K562 (cell line): ENCODE data around the gene ADIPOR2. TPM values are rescaled to one million over a fixed set of nuclear protein-coding genes. Genes with fewer than 3 reads are reported as not detected.

Source experiments
- CBFA2T2 ChIP-seq: fragments of 450-650 bp; conservative IDR thresholded peaks from 2 replicates; pipeline ENCODE4 v1.6.1; 2017; ENCODE audit warnings: mild to moderate bottlenecking
- CREB1 ChIP-seq, 2 experiments: sonication (generic) in 1 of 2; formaldehyde crosslinking in 1 of 2; IDR thresholded peaks; 2 replicates each; pipeline versions ENCODE4 v1.6.1 to v1.8.0; 2012 to 2022; ENCODE audit warnings: inconsistent platforms in 1 of 2, mild to moderate bottlenecking in 1 of 2, missing genetic modification reagents in 1 of 2, moderate library complexity in 1 of 2
- CTBP1 ChIP-seq: fragments of 450-650 bp; IDR thresholded peaks from 2 replicates; pipeline ENCODE4 v1.6.1; 2016; ENCODE audit warnings: borderline replicate concordance
- MXI1 ChIP-seq: IDR thresholded peaks from 2 replicates; pipeline ENCODE4 v1.6.1; 2011; ENCODE audit warnings: low read depth, mild to moderate bottlenecking, improper control_type of control experiment, low read length
- MYBL2 ChIP-seq, 2 experiments: fragments of 450-650 bp in 1 of 2; sonication (generic) in 1 of 2; formaldehyde crosslinking in 1 of 2; IDR thresholded peaks; 2 replicates each; pipeline versions ENCODE4 v1.6.1 to v1.8.1; 2017 to 2022; ENCODE audit warnings: borderline replicate concordance in 1 of 2, inconsistent platforms in 1 of 2, low read depth in 1 of 2, mild to moderate bottlenecking in 1 of 2, missing genetic modification reagents in 1 of 2, moderate library complexity in 1 of 2
- RB1 ChIP-seq: fragments of 450-650 bp; IDR thresholded peaks from 2 replicates; pipeline ENCODE4 v1.6.1; 2017; ENCODE audit warnings: low read depth, mild to moderate bottlenecking
- RBM34 ChIP-seq: fragments of 200-400 bp; formaldehyde crosslinking; IDR thresholded peaks from 2 replicates; pipeline ENCODE4 v1.6.1; 2018; ENCODE audit warnings: low read length, borderline replicate concordance; ENCODE audit not compliant: insufficient read depth
- ZBTB7A ChIP-seq: IDR thresholded peaks from 2 replicates; pipeline ENCODE4 v1.6.1; 2011; ENCODE audit warnings: low read depth, mild to moderate bottlenecking, low read length, moderate library complexity, borderline replicate concordance; ENCODE audit not compliant: control insufficient read depth
- ZNF224 ChIP-seq: sonication (generic); formaldehyde crosslinking; IDR thresholded peaks from 2 replicates; pipeline ENCODE4 v1.8.0; 2022; ENCODE audit warnings: mild to moderate bottlenecking, missing genetic modification reagents
- polyA plus RNA-seq, 8 experiments: library from polyadenylated mRNA; depleted of rRNA in 4 of 8; stranded (reverse) in 5 of 8; unstranded in 3 of 8; fragments of >200 nt; fragmentation: Nextera tagmentation in 2 of 8; fragmentation: Illumina TruSeq in 1 of 8; extraction: Ambion mirVana in 2 of 8; extraction: Trizol in 1 of 8; gene quantifications; 2 replicates each; pipeline versions ENCODE4 v1.2.1 to v1.2.3, GENCODE V29; 2011 to 2014; ENCODE audit warnings: inconsistent platforms in 1 of 8, missing spikeins in 1 of 8
- total RNA-seq, 7 experiments: library from RNA; depleted of rRNA in 6 of 7; stranded (reverse); fragments of >200 nt in 6 of 7; fragmentation: Illumina TruSeq in 2 of 7; extraction: Trizol in 2 of 7; gene quantifications; 2 replicates each; pipeline versions ENCODE4 v1.2.1 to v1.2.3, GENCODE V29; 2011 to 2021; ENCODE audit warnings: low replicate concordance in 1 of 7
- TF ChIP-seq, protein P1 (sequence below): fragments of 450-650 bp; IDR thresholded peaks from 2 replicates; pipeline ENCODE4 v1.7.0; 2016; ENCODE audit warnings: borderline replicate concordance
- TF ChIP-seq, protein P2 (sequence below): fragments of 450-650 bp; conservative IDR thresholded peaks from 2 replicates; pipeline ENCODE4 v1.6.1; 2016; ENCODE audit warnings: missing genetic modification characterization, low read depth, mild to moderate bottlenecking, missing compliant biosample characterization, moderate library complexity
- TF ChIP-seq, protein P3 (sequence below), 2 experiments: fragments of 450-650 bp; IDR thresholded peaks; 2 replicates each; pipeline ENCODE4 v1.6.1; 2016; ENCODE audit warnings: mild to moderate bottlenecking in 2 of 2, borderline replicate concordance in 1 of 2, low read depth in 1 of 2, moderate library complexity in 1 of 2
- TF ChIP-seq, protein P4 (sequence below): fragments of 250-450 bp; sonication (Bioruptor Pico); IDR thresholded peaks from 2 replicates; pipeline ENCODE4 v1.5.0; 2021

ADIPOR2 gene
- total and polyA plus RNA-seq, 9 of the 15 experiments (the other 6 are each of a cell fraction or from before 2014, with no cell fraction given): 10.9 to 63.5 (median 46.0) TPM

DNA sequence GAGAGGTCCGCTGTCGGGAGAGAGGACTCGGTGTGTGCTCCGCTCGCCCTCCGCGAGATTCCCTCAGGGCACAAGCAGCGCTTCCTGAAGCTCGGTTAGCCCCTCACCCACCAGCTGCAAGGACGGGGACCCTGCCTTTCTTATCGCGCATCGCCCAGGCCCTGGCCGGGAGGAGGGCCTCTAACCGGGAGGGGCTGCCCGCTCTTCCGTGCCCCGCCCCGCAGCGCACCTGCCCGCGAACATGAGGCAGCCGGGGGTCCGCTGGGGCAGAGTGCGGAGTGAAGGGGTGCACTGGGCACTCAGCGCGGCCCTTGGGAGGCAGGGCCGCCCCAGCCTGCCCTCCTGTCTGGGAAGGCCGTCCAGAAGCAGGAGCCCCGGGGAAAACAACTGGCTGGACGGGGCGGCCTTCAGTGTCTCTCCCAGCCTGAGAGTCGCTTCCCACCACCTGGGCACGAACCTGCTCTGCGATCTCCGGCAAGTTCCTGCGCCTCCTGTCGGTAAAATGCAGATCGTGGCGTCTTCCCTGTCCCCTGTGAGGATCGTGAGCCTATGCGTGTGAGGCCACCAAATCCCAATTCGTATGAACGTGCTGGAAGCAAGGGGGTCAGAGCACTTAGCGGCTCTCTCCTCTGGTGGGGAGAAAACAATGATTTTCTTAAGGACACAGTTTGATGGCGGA lies 28.0 kb upstream of the ADIPOR2 start (continued):
- TF ChIP-seq, protein P1, sequence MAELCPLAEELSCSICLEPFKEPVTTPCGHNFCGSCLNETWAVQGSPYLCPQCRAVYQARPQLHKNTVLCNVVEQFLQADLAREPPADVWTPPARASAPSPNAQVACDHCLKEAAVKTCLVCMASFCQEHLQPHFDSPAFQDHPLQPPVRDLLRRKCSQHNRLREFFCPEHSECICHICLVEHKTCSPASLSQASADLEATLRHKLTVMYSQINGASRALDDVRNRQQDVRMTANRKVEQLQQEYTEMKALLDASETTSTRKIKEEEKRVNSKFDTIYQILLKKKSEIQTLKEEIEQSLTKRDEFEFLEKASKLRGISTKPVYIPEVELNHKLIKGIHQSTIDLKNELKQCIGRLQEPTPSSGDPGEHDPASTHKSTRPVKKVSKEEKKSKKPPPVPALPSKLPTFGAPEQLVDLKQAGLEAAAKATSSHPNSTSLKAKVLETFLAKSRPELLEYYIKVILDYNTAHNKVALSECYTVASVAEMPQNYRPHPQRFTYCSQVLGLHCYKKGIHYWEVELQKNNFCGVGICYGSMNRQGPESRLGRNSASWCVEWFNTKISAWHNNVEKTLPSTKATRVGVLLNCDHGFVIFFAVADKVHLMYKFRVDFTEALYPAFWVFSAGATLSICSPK: no peak
- TF ChIP-seq CREB1 (IDR thresholded peaks at IDR 0.05): no peak
- TF ChIP-seq CREB1 (CRISPR knock-in tag; IDR thresholded peaks at IDR 0.05): 0 out of 2 replicates have a peak, but pooled peaks have one; percentile 42
- no peak for TF ChIP-seq RBM34
- no peak for TF ChIP-seq ZNF224 (CRISPR knock-in tag)
- no peak for TF ChIP-seq MYBL2 (IDR thresholded peaks at IDR 0.05; ENCODE audit: low read depth)
- TF ChIP-seq MYBL2 (CRISPR knock-in tag; IDR thresholded peaks at IDR 0.05; ENCODE audit: borderline replicate concordance): no peak
- TF ChIP-seq, protein P2, sequence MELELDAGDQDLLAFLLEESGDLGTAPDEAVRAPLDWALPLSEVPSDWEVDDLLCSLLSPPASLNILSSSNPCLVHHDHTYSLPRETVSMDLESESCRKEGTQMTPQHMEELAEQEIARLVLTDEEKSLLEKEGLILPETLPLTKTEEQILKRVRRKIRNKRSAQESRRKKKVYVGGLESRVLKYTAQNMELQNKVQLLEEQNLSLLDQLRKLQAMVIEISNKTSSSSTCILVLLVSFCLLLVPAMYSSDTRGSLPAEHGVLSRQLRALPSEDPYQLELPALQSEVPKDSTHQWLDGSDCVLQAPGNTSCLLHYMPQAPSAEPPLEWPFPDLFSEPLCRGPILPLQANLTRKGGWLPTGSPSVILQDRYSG (tag): no peak
- TF ChIP-seq, protein P3, sequence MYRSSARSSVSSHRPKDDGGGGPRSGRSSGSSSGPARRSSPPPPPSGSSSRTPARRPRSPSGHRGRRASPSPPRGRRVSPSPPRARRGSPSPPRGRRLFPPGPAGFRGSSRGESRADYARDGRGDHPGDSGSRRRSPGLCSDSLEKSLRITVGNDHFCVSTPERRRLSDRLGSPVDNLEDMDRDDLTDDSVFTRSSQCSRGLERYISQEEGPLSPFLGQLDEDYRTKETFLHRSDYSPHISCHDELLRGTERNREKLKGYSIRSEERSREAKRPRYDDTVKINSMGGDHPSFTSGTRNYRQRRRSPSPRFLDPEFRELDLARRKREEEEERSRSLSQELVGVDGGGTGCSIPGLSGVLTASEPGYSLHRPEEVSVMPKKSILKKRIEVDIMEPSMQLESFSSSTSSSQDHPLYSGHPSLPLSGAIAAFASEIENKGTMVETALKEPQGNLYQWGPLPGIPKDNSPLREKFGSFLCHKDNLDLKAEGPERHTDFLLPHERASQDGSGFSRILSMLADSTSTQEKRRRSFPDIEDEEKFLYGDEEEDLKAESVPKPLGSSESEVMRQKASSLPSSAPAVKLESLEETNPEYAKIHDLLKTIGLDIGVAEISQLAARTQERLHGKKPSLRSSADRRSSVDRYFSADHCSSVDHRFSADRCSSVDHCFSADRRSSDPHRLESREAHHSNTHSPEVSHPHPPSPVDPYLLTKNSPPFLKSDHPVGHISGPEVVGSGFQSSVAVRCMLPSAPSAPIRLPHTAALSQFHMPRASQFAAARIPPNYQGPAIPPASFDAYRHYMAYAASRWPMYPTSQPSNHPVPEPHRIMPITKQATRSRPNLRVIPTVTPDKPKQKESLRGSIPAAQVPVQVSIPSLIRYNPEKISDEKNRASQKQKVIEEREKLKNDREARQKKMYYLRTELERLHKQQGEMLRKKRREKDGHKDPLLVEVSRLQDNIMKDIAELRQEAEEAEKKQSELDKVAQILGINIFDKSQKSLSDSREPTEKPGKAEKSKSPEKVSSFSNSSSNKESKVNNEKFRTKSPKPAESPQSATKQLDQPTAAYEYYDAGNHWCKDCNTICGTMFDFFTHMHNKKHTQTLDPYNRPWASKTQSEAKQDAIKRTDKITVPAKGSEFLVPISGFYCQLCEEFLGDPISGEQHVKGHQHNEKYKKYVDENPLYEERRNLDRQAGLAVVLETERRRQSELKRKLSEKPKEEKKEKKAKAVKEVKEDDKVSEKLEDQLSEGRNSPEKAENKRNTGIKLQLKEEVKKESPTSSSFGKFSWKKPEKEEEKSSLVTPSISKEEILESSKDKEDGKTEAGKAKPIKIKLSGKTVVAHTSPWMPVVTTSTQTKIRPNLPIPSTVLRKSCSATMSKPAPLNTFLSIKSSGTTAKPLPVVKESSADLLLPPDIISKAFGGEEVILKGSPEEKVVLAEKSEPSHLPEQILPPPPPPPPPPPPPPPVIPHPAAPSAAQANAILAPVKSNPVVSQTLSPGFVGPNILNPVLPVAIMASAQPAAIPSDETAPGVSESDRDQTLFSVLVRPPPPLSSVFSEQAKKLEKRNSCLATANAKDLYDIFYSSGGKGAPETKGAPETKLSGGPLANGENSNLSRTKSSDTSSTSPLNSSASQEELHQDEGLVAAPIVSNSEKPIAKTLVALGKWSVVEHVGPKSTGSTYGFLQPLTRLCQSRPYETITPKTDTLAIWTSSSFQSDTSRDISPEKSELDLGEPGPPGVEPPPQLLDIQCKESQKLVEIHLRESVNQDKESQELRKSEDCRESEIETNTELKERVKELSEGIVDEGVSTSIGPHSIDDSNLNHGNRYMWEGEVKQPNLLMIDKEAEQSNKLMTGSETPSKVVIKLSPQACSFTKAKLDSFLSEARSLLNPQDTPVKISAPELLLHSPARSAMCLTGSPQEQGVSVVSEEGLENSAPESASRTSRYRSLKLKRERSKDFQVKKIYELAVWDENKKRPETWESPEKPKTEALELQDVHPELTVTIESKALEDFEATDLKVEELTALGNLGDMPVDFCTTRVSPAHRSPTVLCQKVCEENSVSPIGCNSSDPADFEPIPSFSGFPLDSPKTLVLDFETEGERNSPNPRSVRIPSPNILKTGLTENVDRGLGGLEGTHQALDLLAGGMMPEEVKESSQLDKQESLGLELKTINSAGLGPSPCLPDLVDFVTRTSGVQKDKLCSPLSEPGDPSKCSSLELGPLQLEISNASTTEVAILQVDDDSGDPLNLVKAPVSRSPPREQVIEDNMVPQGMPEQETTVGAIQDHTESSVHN (IDR thresholded peaks at IDR 0.05; ENCODE audit: borderline replicate concordance in 1 of 2, low read depth in 1 of 2): no peak
- peak; percentile 99 for TF ChIP-seq ZBTB7A
- TF ChIP-seq MXI1: no peak
- TF ChIP-seq RB1: peak; percentile 27; the same call in 1 of the 2 replicates
- peak; percentile 54; the same call in 1 of the 2 replicates for TF ChIP-seq CBFA2T2
- peak; percentile 55; the same call in 1 of the 2 replicates for TF ChIP-seq CTBP1
- TF ChIP-seq, protein P4, sequence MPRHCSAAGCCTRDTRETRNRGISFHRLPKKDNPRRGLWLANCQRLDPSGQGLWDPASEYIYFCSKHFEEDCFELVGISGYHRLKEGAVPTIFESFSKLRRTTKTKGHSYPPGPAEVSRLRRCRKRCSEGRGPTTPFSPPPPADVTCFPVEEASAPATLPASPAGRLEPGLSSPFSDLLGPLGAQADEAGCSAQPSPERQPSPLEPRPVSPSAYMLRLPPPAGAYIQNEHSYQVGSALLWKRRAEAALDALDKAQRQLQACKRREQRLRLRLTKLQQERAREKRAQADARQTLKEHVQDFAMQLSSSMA (CRISPR knock-in tag): no peak
